ENCODE data around the gene TATDN3. TPM values are rescaled to one million over a fixed set of nuclear protein-coding genes. Genes with fewer than 3 reads are reported as not detected.

The TATDN3 gene, protein sequence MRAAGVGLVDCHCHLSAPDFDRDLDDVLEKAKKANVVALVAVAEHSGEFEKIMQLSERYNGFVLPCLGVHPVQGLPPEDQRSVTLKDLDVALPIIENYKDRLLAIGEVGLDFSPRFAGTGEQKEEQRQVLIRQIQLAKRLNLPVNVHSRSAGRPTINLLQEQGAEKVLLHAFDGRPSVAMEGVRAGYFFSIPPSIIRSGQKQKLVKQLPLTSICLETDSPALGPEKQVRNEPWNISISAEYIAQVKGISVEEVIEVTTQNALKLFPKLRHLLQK
- 20.7 TPM for total RNA-seq

DNA sequence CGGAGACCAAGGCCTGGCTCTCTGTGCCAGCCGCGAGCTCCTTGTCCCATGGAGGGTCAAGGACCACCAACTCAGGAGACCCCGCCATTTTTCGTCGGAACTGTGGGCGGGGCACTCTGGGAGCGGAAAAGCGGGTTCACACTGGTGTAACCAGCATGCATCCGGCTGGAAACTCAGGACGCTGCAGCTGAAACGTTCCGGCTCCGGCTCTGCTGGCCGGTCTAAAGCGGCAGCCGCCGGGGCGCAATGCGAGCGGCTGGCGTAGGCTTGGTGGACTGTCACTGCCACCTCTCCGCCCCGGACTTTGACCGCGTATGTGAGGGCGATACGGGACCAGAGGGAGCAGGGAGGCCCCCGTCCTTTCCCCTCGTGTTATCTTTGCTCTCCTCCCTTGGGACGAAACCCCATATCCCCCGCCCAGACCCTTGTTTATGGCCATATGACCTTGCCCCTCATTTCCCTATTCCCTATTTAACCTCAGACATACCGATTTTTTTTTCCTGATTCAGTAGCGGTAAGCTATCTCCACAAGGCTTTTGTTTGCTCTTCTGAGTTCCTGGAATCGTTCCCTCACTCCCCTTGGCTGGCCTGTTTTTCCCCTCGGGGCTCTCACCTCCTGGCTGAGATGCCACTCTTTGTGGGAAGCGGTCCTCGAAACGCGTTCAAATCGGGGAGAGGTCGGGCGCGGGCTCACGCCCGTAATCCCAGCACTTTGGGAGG lies at the start of gene TATDN3, which contains the start of gene NSL1:
TATDN3 (plus strand) TSS at position 219 of the 720 bp plus-strand sequence; CDS start at position 247, 28 bp downstream.
NSL1 (minus strand) TSS at position 102 of the 720 bp plus-strand sequence; CDS start at position 88, 14 bp downstream.

DNA sequence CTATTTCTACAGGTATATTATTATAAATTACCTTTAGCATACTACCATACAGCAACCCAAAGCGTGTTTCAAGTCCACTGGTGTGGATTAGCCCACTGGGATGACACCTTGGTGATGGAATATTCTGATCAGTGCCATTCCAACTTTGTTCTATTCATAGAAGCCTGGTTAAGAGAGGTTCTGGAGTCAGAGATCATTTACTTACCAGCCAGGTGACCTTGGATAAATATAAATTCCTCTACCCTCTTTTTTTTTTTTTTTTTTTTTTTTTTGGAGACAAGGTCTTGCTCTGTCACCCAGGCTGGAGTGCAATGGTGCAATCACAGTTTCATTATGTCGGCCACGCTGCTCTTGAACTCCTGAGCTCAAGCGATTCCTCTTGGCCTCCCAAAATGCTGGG lies 55.9 kb downstream of the TATDN3 start, which contains the start of gene SPATA45:
SPATA45 (minus strand) TSS at position 101 of the 400 bp plus-strand sequence. CDS start 11,500 bp downstream, outside the sequence.

DNA sequence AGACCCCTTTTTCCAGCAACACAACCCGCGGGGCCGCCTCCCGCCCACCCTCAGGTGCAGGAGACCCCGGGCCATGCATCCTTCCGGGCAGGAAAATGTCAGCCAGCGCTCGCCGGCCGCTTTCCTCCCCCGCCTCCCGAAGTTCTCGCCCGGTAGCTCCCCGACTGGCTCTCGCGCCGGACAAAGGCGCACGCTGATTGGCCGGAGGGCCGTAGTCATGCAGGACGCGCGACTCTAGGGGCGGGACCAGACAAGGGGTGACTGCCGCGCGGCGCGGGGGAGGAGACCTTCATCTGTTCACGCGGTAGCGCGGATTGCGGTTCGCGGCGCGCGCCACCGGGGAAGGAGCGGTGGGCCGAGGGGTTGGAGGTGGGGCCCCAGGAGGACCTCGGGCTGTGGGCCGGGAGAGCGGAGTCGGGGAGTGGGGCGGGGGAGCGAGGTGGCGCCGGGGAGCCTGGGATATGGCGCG lies 66.3 kb downstream of the TATDN3 start, which contains the start of gene FLVCR1:
FLVCR1 (plus strand) TSS at position 284 of the 469 bp plus-strand sequence; CDS start at position 462, 178 bp downstream.

Other genes with a start within 250 kb of the TATDN3 start
- gene ATF3, start 183.1 kb upstream of the TATDN3 start, total RNA-seq, result 15.1 TPM
- gene BATF3, start 92.1 kb upstream of the TATDN3 start, total RNA-seq, result 1.1 TPM
- gene NSL1, start 117 bp upstream of the TATDN3 start, total RNA-seq, result 68.0 TPM
- not detected for gene SPATA45, start 55.8 kb downstream of the TATDN3 start, total RNA-seq
- 29.7 TPM for gene FLVCR1, start 66.4 kb downstream of the TATDN3 start, total RNA-seq
- gene VASH2, start 158.6 kb downstream of the TATDN3 start, total RNA-seq, result 47.9 TPM
- 87.3 TPM for gene ANGEL2, start 224.0 kb downstream of the TATDN3 start, total RNA-seq